VCaP (cell line): ENCODE results near the gene CELSR1.

Experiments used
- H3K27ac ChIP-seq: fragments of 450-650 bp; 2 replicates; pipeline ENCODE4 v1.5.1; 2017
- TF ChIP-seq, protein P1 (sequence below): fragments of 450-650 bp; conservative IDR thresholded peaks from 2 replicates; pipeline ENCODE4 v1.5.1; 2017; ENCODE audit warnings: mild to moderate bottlenecking, moderate library complexity

The CELSR1 gene

DNA sequence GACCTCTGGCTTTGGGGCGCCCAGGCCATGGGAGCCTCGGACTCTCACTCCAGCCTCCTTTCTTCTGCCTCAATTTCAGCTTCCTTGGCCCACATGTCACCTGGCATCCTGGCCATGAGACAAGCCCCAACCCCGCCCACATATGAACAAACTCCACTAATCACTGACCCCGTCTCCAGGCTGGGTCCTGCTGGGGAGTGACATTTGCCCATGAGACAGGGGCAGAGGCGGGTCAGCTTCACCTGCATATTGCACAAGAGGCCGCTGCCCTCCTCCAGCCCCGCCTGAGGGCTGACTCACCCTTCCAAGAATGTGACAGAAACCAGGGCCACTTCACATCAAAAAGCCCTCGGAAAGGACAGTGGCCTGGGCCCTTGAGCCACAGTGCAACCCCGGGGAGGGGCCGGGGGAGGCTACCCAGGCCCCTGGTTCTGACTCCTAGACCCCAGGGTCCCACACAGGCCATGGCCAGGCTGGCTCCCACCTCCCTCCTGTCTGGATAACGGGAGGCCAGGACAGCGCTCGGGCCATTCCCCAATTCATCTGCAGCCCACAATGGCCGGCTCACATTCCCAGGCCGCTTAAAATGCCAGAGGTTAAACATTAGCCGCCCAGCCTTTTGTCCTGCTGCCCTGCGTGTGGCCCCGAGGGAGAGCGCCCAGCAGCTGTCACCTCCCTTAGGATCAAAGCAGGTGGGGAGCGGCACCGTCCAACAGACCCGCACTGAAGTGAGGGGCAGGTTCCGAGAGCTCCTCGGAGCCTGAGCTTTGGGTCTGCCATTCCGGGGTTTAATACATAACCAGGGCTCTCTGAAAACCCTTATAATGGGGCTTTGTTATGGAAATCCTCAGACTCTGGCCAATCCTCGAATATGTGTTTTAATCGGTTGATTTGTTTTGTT, 159.6 kb downstream of the CELSR1 start:
- no peak overlapping the region for H3K27ac ChIP-seq
- TF ChIP-seq, protein P1, sequence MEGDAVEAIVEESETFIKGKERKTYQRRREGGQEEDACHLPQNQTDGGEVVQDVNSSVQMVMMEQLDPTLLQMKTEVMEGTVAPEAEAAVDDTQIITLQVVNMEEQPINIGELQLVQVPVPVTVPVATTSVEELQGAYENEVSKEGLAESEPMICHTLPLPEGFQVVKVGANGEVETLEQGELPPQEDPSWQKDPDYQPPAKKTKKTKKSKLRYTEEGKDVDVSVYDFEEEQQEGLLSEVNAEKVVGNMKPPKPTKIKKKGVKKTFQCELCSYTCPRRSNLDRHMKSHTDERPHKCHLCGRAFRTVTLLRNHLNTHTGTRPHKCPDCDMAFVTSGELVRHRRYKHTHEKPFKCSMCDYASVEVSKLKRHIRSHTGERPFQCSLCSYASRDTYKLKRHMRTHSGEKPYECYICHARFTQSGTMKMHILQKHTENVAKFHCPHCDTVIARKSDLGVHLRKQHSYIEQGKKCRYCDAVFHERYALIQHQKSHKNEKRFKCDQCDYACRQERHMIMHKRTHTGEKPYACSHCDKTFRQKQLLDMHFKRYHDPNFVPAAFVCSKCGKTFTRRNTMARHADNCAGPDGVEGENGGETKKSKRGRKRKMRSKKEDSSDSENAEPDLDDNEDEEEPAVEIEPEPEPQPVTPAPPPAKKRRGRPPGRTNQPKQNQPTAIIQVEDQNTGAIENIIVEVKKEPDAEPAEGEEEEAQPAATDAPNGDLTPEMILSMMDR, result no peak

DNA sequence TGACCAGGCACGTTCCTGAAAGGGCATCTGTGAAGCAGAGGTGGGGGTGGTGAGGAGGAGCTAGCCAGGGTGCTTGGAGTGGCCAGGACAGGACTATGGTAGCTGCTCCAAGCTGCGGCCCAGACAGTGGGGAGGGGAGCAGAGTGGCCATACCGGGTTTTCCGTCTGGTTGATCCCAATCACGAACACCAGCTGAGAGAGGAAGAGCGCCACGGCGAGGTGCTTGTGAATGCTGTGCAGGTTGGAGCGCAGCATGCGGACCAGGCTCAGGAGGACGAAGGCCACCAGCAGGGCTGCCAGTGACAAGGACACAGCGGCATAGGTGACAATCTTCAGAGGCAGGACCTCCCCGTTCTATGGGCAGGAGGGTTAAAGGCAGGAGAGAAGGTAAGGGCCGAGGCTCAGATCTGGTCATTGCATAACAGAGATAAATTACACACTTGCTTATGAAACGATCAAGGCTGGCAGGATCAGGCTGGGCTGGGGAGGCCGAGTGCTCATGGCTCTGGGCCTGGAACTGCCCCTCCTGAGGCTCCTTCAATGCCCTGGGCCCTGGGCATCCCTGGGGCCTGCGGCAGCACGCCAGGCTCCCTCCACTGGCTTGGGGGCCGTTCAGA, 160.4 kb downstream of the CELSR1 start:
- TF ChIP-seq, protein P1, result no peak
- no peak overlapping the region for H3K27ac ChIP-seq

DNA sequence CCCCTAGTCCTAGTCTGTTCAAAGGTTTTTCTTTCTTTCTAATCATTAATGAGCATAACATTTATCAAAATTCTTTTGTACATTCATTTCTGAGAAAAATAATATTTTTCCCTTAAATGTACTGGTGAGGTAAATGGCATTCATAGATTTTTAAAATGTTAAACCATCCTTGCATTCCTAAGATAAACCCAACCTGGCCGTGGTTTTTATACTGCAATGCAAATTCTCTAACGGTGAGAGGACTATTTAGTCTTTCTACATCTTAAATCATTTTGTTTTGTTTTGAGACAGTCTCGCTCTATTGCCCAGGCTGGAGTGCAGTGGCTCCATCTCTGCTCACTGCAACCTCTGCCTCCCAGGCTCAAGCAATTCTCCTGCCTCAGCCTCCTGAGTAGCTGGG, 161.3 kb downstream of the CELSR1 start:
- no peak overlapping the region for H3K27ac ChIP-seq
- TF ChIP-seq, protein P1, result no peak

DNA sequence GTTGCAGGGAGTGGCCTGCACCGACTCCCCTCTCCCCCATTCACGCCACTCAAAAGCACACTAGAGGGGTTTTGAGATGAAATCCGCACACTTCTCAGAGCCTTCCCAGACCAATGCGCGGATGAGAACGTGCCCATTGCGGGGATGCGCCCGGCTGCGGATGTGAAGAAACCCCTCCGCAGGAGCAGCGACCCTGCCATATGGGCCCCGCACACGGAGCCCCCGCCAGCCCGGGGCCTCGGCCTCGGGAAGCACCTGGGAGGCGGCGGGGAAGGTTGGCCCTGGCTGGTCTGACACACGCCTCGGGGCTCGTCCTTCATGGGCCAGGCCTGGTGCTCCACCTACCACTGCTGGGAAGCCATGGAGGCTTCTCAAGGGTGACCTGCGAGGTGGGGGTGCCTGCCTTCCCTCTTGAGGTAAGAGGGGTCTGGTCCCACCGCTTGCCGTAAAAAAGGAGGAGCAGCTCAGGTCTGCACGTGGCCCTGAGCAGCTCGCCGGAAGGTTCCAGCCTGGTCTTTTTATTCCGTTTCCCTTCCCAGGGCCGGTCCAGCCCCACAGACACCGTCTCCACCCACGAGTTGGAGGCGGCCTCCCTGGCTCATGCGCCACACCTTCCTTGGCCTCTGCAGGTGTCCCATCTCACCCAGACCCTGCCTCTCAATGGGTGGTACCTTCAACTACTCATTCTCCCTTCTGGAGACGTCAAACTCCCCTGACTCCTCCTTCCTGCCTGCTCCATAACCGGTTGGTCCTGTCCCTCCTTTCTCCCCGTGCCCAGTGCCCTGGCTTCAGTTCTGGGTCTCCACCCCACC, 162.6 kb downstream of the CELSR1 start:
- no peak overlapping the region for H3K27ac ChIP-seq
- TF ChIP-seq, protein P1, result no peak

DNA sequence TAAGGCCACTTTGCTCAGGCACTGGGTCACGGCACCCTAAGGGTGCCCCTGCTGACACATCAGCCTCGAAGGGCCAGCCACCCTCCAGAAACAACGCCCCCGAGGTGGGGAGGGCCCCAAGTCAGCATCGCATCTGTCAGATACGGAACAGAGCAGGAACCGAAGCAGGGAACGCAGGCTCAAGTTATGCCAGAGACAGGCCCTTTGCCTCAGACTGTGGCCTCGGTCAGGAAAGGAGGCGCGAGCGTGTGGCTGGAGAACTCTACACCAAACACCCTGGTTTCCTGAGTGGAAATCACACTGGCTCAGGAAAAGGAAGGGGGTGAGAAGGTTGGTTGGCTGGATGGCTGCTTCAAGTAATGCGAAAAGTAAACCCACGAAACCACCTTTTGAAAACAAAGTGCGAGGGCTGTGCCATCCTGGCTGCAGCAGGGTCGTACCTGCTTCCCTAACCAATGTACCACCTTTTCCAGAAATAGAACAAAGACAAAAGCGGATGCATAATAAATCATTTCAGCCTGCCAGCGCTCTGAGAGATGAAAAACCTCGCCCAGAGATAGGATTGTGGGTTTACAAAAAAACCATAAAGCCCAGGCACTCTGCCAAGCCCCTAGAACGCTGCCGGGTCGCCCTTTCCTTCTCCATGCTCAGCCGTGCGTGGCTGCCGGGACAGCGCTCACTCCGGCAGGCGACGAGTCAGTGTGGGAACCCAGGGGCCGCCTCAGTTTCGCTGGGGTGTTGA, 163.3 kb downstream of the CELSR1 start:
- no peak overlapping the region for H3K27ac ChIP-seq
- TF ChIP-seq, protein P1, result no peak

DNA sequence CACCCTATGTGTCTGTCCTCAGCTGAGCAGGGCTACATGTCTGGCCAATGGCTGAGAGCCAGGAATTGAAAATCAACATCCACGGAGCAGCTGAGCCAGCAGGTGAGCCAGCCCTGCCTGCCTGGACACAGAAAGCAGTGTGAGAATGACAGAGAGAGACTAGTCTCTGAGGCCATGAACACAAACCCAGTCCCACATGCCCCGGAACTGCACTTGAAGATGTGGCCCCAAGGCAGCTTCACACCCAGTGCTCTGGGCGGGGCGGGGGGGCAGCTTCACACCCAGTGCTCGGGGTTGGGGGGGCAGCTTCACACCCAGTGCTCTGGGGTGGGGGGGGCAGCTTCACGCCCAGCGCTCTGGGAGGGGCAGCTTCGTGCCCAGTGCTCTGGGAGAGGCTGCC, 164.3 kb downstream of the CELSR1 start:
- H3K27ac ChIP-seq, result no peak overlapping the region

More for the DNA sequence above, 164.3 kb downstream of the CELSR1 start:
- TF ChIP-seq, protein P1, result no peak
